NB4 (cell line): Measurements from ENCODE around the gene SGCB.

Source experiments
- DNase-seq: peaks from one replicate; pipeline ENCODE4 v3.0.0; 2010; ENCODE audit warnings: low read depth
- H3K4me3 ChIP-seq: one replicate; pipeline ENCODE4 v1.5.1; 2011; ENCODE audit warnings: mild to moderate bottlenecking, low read depth, low read length, moderate library complexity
- CTCF ChIP-seq: IDR thresholded peaks from one replicate; pipeline ENCODE4 v1.5.1; 2012; ENCODE audit warnings: low read depth, low read length
- MAX ChIP-seq: IDR thresholded peaks from 2 replicates; pipeline ENCODE4 v1.6.1; 2011; ENCODE audit warnings: low read depth, low read length
- MYC ChIP-seq: IDR thresholded peaks from 2 replicates; pipeline ENCODE4 v1.6.1; 2011; ENCODE audit warnings: low read depth, low read length
- POLR2A ChIP-seq: IDR thresholded peaks from 2 replicates; pipeline ENCODE4 v1.6.1; 2011; ENCODE audit warnings: mild to moderate bottlenecking; ENCODE audit not compliant: insufficient read length; ENCODE audit errors: extremely low read depth

The SGCB gene

GRCh38 chr4:52019936-52020657, 18.0 kb downstream of the SGCB start, which contains the start of gene LRRC66:
Gene LRRC66, minus strand, starts transcription at chr4:52020363. Its CDS starts 2,750 bp downstream, at chr4:52017613.
- no peak for DNase-seq
- TF ChIP-seq POLR2A = no peak
- no peak for TF ChIP-seq MYC
- no peak for TF ChIP-seq CTCF
- TF ChIP-seq MAX = no peak
- no peak within 1 kb of the TSS for H3K4me3 ChIP-seq

- TF ChIP-seq CTCF (no peak), MAX (no peak), MYC (no peak)
- H3K4me3 ChIP-seq = no peak overlapping the region
- no peak for DNase-seq
These were observed 20.3 kb downstream of the SGCB start for GRCh38 chr4:52017814-52018213.

GRCh38 chr4:52016981-52017380, 21.1 kb downstream of the SGCB start:
- H3K4me3 ChIP-seq = no peak overlapping the region
- TF ChIP-seq MYC (no peak), CTCF (no peak), POLR2A (no peak), MAX (no peak)
- DNase-seq = no peak

GRCh38 chr4:52015366-52015765, 22.7 kb downstream of the SGCB start:
- DNase-seq = peak; percentile 54
- no peak overlapping the region for H3K4me3 ChIP-seq
- TF ChIP-seq MYC (no peak), CTCF (peak; percentile 13), MAX (no peak), POLR2A (no peak)

- peak; percentile 42 for DNase-seq
- TF ChIP-seq MYC (no peak), POLR2A (no peak), MAX (no peak), CTCF (no peak)
- no peak overlapping the region for H3K4me3 ChIP-seq
These were observed 23.2 kb downstream of the SGCB start for GRCh38 chr4:52014903-52015302.
